GM23248 (cell line): ENCODE results near the gene ATG2A. TPM values are rescaled to one million over a fixed set of nuclear protein-coding genes. Genes with fewer than 3 reads are reported as not detected.

Experiments
- DNase-seq: peaks from one replicate; pipeline ENCODE4 v3.0.0-alpha.2; 2015
- H2AFZ ChIP-seq: fragments of 200-600 bp; sonication (generic); 2 replicates; pipeline ENCODE4 v1.6.1; 2016; ENCODE audit warnings: antibody characterized with exemption
- H3F3A ChIP-seq: fragments of 200-600 bp; sonication (generic); 2 replicates; pipeline ENCODE4 v1.6.1; 2016; ENCODE audit warnings: mild to moderate bottlenecking, antibody characterized with exemption, mixed run types; ENCODE audit not compliant: insufficient read depth
- H3K27ac ChIP-seq: fragments of 200-600 bp; sonication (generic); 2 replicates; pipeline ENCODE4 v1.5.1; 2016; ENCODE audit warnings: mild to moderate bottlenecking
- H3K27me3 ChIP-seq: fragments of 200-600 bp; sonication (generic); replicated peaks from 2 replicates; pipeline ENCODE4 v1.6.1; 2016; ENCODE audit warnings: mild to moderate bottlenecking; ENCODE audit not compliant: insufficient read depth
- H3K36me3 ChIP-seq: fragments of 200-600 bp; sonication (generic); 2 replicates; pipeline ENCODE4 v1.6.1; 2016; ENCODE audit warnings: low read depth, mild to moderate bottlenecking
- H3K4me1 ChIP-seq: fragments of 200-600 bp; sonication (generic); 2 replicates; pipeline ENCODE4 v1.6.1; 2016; ENCODE audit warnings: mild to moderate bottlenecking; ENCODE audit not compliant: insufficient read depth
- H3K4me2 ChIP-seq: fragments of 200-600 bp; sonication (generic); one replicate; pipeline ENCODE4 v1.6.1; 2016; ENCODE audit warnings: mild to moderate bottlenecking; ENCODE audit not compliant: unreplicated experiment
- H3K4me3 ChIP-seq: fragments of 200-600 bp; sonication (generic); 2 replicates; pipeline ENCODE4 v1.5.1; 2016; ENCODE audit warnings: mild to moderate bottlenecking
- H3K79me2 ChIP-seq: fragments of 200-600 bp; sonication (generic); 2 replicates; pipeline ENCODE4 v1.6.1; 2016; ENCODE audit warnings: mild to moderate bottlenecking; ENCODE audit not compliant: insufficient read depth
- H3K9ac ChIP-seq: fragments of 200-600 bp; sonication (generic); 2 replicates; pipeline ENCODE4 v1.6.1; 2016; ENCODE audit warnings: mild to moderate bottlenecking
- H3K9me2 ChIP-seq: fragments of 200-600 bp; sonication (generic); 2 replicates; pipeline ENCODE4 v1.6.1; 2016; ENCODE audit warnings: mixed run types, mild to moderate bottlenecking, moderate library complexity; ENCODE audit not compliant: insufficient read depth
- H3K9me3 ChIP-seq: fragments of 200-600 bp; sonication (generic); one replicate; pipeline ENCODE4 v1.6.1; 2017; ENCODE audit warnings: low read depth
- H4K20me1 ChIP-seq: fragments of 200-600 bp; sonication (generic); 2 replicates; pipeline ENCODE4 v1.6.0; 2016; ENCODE audit not compliant: insufficient read depth
- EZH2 ChIP-seq: fragments of 200-600 bp; sonication (generic); IDR thresholded peaks from 2 replicates; pipeline ENCODE4 v1.6.1; 2018; ENCODE audit warnings: antibody characterized with exemption, mild to moderate bottlenecking; ENCODE audit not compliant: insufficient read depth, poor library complexity, severe bottlenecking
- EZH2phosphoT487 ChIP-seq: fragments of 200-600 bp; sonication (generic); IDR thresholded peaks from 2 replicates; pipeline ENCODE4 v1.6.1; 2018; ENCODE audit warnings: antibody characterized with exemption, moderate library complexity, mild to moderate bottlenecking, low read depth; ENCODE audit not compliant: insufficient read depth
- whole genome bisulfite sequencing, 2 experiments: methylation state at CpG; one replicate each; pipeline ENCODE4 v1.1.6; 2015 to 2017; ENCODE audit warnings: low lambda C conversion rate in 2 of 2, low coverage in 1 of 2; ENCODE audit errors: missing lambda C conversion rate in 2 of 2; 5-methylcytosine and 5-hydroxymethylcytosine counted together
- in situ Hi-C: fragments of 300-500 bp; cut with MboI; formaldehyde crosslinking; loops from 2 replicates; pipeline ENCODE4 v1.15.0; 2020
- polyA plus RNA-seq: library from polyadenylated mRNA; unstranded; fragments of >200 nt; fragmentation: Nextera tagmentation; extraction: Ambion mirVana; gene quantifications from 2 replicates; pipeline ENCODE4 v1.2.1, GENCODE V29; 2016
- total RNA-seq: library from RNA; depleted of rRNA; stranded (reverse); fragments of >200 nt; shearing (Covaris generic); gene quantifications from 2 replicates; pipeline ENCODE4 v1.2.3, GENCODE V29; 2014

The ATG2A gene
- total and polyA plus RNA-seq, 2 experiments from 2014 or later, result 6.3 to 18.9 TPM

DNA sequence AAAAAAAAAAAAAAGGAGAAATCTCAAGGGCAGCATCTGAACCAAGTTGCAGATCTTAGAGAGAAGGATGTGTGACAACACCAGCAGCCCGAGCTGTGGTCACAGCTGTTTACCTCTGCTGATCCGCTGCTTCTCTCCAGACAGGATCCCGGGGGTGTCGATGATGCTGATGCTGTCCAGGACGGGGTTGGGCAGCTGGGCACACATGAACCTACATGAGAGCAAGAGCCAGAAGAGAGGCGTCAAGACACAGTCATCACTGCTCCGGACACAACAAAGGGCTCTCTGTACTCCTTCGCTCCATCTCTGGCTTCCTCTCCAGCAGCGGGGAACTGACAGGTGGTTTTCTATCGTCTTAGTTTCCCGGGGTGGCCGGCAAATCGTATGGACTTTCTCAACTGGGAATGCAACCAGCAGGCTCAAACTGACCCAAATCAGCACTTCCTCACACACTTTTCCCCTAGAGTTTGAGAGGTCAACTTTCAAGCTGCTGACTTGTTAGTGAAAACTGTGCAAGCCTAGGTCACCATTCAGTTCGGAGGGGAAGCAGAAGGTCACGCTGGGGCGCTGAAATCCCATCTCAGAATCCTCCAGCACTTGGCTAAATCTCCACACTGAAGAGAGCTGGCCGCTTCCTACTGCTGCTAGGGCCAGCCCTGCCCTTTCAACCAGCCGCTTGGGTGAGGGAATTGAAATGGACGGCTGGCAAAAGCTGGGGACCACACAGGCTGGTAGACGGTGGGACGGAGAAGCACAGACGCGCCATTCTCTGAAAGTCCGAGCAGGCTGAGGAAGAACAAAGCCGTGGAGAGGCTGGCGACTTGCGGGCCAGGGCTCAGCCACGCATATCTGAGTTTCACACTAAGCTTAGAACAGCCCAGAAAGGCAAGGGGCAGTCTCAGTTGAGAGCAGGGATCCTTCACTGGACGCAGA, 42.4 kb downstream of the ATG2A start:
- H3K36me3 ChIP-seq, result peaks cover 28% of the 10 kb centered on the region
- in situ Hi-C loops, result no loop called here
- WGBS, 2 experiments, result 94 to 95% methylated on average over 29 of the region's 29 CpGs
- no peak for TF ChIP-seq EZH2phosphoT487
- TF ChIP-seq EZH2, result no peak
- no peak overlapping the region for H3K9ac ChIP-seq
- no peak overlapping the region for H3K4me2 ChIP-seq
- H4K20me1 ChIP-seq, result peaks cover 9% of the 10 kb centered on the region; the same call in 1 of the 2 replicates
- peaks cover 39% of the 10 kb centered on the region for H3F3A ChIP-seq
- no peaks in the 10 kb centered on the region for H3K9me3 ChIP-seq
- H3K4me3 ChIP-seq, result no peak overlapping the region
- no peaks in the 10 kb centered on the region for H3K9me2 ChIP-seq
- H3K4me1 ChIP-seq, result peaks cover 30% of the 10 kb centered on the region
- DNase-seq, result no peak
- no peak overlapping the region for H3K27ac ChIP-seq
- no peaks in the 10 kb centered on the region for H3K27me3 ChIP-seq
- H2AFZ ChIP-seq, result no peak overlapping the region
- peaks cover 87% of the 10 kb centered on the region for H3K79me2 ChIP-seq

DNA sequence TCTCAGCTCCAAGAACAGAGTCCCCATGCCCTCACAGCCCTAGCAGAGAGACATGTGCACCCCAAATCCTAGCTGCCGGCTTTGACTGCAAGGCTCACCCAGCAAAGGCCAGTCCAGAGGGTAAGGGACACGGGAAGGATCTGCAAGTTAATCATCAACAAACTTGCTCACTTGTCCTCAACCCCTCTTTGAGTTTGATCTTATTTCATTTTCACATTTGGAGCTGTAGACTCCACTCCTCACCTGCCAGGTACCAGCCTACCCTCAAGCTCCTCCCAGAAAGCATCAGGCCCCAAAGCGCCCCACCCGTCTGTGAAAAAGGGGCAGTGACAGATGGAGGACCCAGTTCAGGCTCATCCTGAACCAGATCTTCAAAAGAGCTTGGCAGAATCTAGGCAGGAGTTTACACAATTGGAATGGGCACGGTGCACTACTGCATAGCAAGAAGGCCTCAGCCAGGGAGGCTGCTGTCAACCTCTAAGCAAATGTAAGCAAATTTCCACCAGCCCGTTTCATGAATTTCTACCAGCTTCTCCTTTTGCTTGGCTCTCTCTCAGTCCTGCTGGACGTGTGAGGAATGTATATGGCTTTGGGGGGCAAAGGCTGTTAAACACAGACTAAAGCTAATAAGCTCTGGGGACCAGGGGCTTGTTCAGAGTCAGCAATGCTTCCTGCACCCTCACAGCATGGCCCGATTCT, 44.1 kb downstream of the ATG2A start:
- in situ Hi-C loops, result no loop called here
- peaks cover 45% of the 10 kb centered on the region for H3K4me1 ChIP-seq
- 88 to 89% methylated on average over 8 of the region's 8 CpGs for WGBS, 2 experiments
- H3F3A ChIP-seq, result peaks cover 53% of the 10 kb centered on the region
- H3K4me3 ChIP-seq, result no peak overlapping the region
- no peaks in the 10 kb centered on the region for H3K9me3 ChIP-seq
- TF ChIP-seq EZH2 (no peak), EZH2phosphoT487 (no peak)
- peaks cover 28% of the 10 kb centered on the region for H3K36me3 ChIP-seq
- peaks cover 97% of the 10 kb centered on the region for H3K79me2 ChIP-seq
- H2AFZ ChIP-seq, result no peak overlapping the region
- no peak for DNase-seq
- no peak overlapping the region for H3K4me2 ChIP-seq
- H3K27ac ChIP-seq, result no peak overlapping the region
- no peaks in the 10 kb centered on the region for H3K9me2 ChIP-seq
- H4K20me1 ChIP-seq, result peaks cover 15% of the 10 kb centered on the region; the same call in 1 of the 2 replicates
- no peak overlapping the region for H3K9ac ChIP-seq
- no peaks in the 10 kb centered on the region for H3K27me3 ChIP-seq

DNA sequence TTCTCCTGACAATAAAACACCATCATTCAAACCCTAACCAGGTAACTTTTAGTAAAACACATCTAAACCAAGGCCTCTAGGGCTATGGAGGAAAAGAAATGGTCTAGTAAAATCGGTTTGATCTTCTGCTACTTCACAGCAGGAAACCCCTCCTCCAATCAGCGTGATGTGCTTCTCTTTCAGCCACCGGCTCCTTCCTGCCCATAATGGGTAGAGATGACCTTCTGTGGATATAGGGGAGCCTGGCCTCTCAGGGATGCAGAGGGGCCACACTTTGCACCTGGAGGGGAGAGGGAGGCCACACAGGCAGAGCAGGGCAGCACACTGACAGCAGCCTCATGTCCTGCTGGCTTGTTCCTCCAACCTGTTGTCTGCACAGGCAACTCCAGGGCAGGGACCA, 45.5 kb downstream of the ATG2A start:
- H3K4me2 ChIP-seq, result no peak overlapping the region
- peaks cover 43% of the 10 kb centered on the region for H3K4me1 ChIP-seq
- 0 out of 2 replicates have a peak overlapping the region, but pooled peaks have one; percentile 68 for H3K9ac ChIP-seq
- no peaks in the 10 kb centered on the region for H3K9me3 ChIP-seq
- peaks cover 28% of the 10 kb centered on the region for H3K36me3 ChIP-seq
- peaks cover 97% of the 10 kb centered on the region for H3K79me2 ChIP-seq
- no peaks in the 10 kb centered on the region for H3K27me3 ChIP-seq
- 75 to 76% methylated on average over 3 of the region's 3 CpGs for WGBS, 2 experiments
- in situ Hi-C loops, result no loop called here
- H3K4me3 ChIP-seq, result no peak overlapping the region
- peaks cover 15% of the 10 kb centered on the region; the same call in 1 of the 2 replicates for H4K20me1 ChIP-seq
- peaks cover 53% of the 10 kb centered on the region for H3F3A ChIP-seq
- H2AFZ ChIP-seq, result no peak overlapping the region
- DNase-seq, result no peak
- no peak overlapping the region for H3K27ac ChIP-seq
- no peaks in the 10 kb centered on the region for H3K9me2 ChIP-seq
- TF ChIP-seq EZH2phosphoT487 (no peak), EZH2 (no peak)

DNA sequence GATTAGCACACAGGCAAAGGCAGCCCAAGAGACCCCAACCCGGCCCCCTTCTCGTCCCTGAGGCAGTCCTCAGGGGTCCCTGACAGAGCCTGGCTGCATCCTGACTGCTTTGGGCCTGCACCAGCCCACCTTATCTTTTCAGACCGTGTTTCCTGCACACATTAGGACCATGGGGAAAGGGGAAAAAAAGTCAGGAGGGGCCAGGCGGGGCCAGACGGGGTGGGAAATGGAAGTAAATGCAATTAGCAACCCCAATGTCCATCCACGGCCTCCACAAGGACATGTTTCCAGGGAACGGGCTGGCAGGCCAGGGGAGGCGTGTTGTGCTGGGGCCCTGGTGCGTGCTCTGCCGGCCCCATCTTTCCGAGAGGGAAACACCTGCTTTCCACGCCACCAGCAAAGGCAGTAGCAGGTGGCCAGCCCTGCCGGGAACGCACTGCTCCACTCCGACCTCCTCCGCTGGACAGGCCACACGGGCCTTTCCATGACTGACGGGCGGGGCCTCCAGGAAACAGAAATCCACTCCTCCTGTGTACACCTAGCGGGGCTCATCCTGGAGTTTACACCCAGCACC, 46.0 kb downstream of the ATG2A start:
- peak overlapping the region; percentile 68 for H3K9ac ChIP-seq
- no peaks in the 10 kb centered on the region for H3K9me3 ChIP-seq
- TF ChIP-seq EZH2phosphoT487 (no peak), EZH2 (no peak)
- in situ Hi-C loops, result no loop called here
- no peak overlapping the region for H2AFZ ChIP-seq
- peaks cover 15% of the 10 kb centered on the region; the same call in 1 of the 2 replicates for H4K20me1 ChIP-seq
- DNase-seq, result no peak
- H3K27me3 ChIP-seq, result no peaks in the 10 kb centered on the region
- peaks cover 97% of the 10 kb centered on the region for H3K79me2 ChIP-seq
- peak overlapping the region; percentile 48 for H3K4me2 ChIP-seq
- peaks cover 42% of the 10 kb centered on the region for H3K4me1 ChIP-seq
- H3F3A ChIP-seq, result peaks cover 53% of the 10 kb centered on the region
- H3K4me3 ChIP-seq, result 0 out of 2 replicates have a peak overlapping the region, but pooled peaks have one; percentile 18
- peak overlapping the region; percentile 74 for H3K27ac ChIP-seq
- no peaks in the 10 kb centered on the region for H3K9me2 ChIP-seq
- peaks cover 28% of the 10 kb centered on the region for H3K36me3 ChIP-seq
- 79 to 81% methylated on average over 18 to 20 of the region's 20 CpGs for whole genome bisulfite sequencing, 2 experiments
